Vagina (tissue), 2 donors: ENCODE data around the gene ADORA2A. TPM values are rescaled to one million over a fixed set of nuclear protein-coding genes. Genes with fewer than 3 reads are reported as not detected.

ENCODE experiments used
- DNase-seq, 2 donors: peaks; one replicate each; pipeline ENCODE4 v3.0.0-alpha.2; 2017; ENCODE audit errors: extremely low spot score in 2 of 2
- H3K27ac ChIP-seq: fragments of 200-600 bp; sonication (generic); one replicate; pipeline ENCODE4 v1.5.1; 2019
- H3K27me3 ChIP-seq: fragments of 200-600 bp; sonication (generic); one replicate; pipeline ENCODE4 v1.5.1; 2019
- H3K36me3 ChIP-seq, 2 donors: fragments of 200-600 bp; sonication (generic); one replicate each; pipeline ENCODE4 v1.5.1; 2017 to 2019
- H3K4me1 ChIP-seq: fragments of 200-600 bp; sonication (generic); one replicate; pipeline ENCODE4 v1.5.1; 2019
- H3K4me3 ChIP-seq, 2 donors: fragments of 200-600 bp; sonication (generic); 1 replicate in 1 of 2; 2 replicates in 1 of 2; pipeline ENCODE4 v1.5.1; 2016 to 2019
- H3K9me3 ChIP-seq: fragments of 200-600 bp; sonication (generic); one replicate; pipeline ENCODE4 v1.5.1; 2019
- POLR2A ChIP-seq, 2 donors: fragments of 450-650 bp; IDR thresholded peaks; one replicate each; pipeline ENCODE4 v1.6.1; 2017; ENCODE audit warnings: antibody characterized with exemption in 2 of 2, mild to moderate bottlenecking in 2 of 2, moderate library complexity in 2 of 2
- POLR2AphosphoS5 ChIP-seq, 2 donors: sonication (generic); formaldehyde crosslinking; IDR thresholded peaks; one replicate each; pipeline ENCODE4 v1.9.0; 2017; ENCODE audit warnings: antibody characterized with exemption in 2 of 2, mild to moderate bottlenecking in 2 of 2, low read depth in 1 of 2; ENCODE audit not compliant: insufficient read depth in 1 of 2
- intact Hi-C: fragments of 100-400 bp; cut with DNase I; formaldehyde crosslinking; loops from one replicate; pipeline ENCODE4 v1.15.1; 2023
- total RNA-seq: library from RNA; depleted of rRNA; stranded (reverse); fragments of >200 nt; gene quantifications from one replicate; pipeline ENCODE4 v1.2.3, GENCODE V29; 2016
- TF ChIP-seq, protein P1 (sequence below), 3 experiments: fragments of 450-650 bp in 2 of 3; fragments of 200-600 bp in 1 of 3; sonication (generic) in 1 of 3; IDR thresholded peaks; one replicate each; pipeline ENCODE4 v1.5.1; 2017 to 2019; ENCODE audit warnings: antibody characterized with exemption in 3 of 3, mild to moderate bottlenecking in 2 of 3, moderate library complexity in 2 of 3

Gene ADORA2A
- total RNA-seq, 1 donor from 2014 or later, result 5.2 TPM

DNA sequence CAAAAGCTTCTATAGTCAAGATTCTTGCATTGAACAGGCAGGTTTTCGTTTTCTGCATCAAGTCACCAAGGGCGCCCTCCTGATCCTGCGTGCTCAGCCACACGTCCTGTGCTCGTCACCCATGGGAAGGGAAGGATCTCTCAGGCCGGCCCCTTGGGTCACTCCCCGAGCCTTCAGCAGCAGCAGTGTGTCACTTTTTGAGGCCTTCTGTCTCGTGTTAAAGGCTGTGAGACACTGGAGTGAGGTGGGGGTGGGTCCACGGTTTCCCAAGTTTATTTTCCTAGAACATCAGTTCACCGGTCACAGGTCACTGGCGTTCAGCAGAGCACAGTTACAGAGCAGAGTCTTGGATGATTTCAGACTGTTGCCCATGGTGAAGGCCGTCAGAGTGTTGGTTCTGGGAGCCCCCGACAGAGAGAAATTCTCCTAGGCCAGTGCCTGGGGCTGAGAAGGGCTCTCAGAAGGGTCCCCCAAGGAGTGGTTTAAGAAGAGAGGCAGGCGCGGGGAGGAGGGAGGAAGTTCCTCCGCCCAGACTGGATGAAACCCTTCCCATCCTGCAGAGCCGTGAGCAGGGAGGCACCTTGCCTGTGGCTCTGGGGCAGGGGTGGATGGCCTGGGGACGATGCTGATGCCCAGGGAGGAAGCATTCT is 13.5 kb upstream of the ADORA2A start:
- TF ChIP-seq, protein P1, sequence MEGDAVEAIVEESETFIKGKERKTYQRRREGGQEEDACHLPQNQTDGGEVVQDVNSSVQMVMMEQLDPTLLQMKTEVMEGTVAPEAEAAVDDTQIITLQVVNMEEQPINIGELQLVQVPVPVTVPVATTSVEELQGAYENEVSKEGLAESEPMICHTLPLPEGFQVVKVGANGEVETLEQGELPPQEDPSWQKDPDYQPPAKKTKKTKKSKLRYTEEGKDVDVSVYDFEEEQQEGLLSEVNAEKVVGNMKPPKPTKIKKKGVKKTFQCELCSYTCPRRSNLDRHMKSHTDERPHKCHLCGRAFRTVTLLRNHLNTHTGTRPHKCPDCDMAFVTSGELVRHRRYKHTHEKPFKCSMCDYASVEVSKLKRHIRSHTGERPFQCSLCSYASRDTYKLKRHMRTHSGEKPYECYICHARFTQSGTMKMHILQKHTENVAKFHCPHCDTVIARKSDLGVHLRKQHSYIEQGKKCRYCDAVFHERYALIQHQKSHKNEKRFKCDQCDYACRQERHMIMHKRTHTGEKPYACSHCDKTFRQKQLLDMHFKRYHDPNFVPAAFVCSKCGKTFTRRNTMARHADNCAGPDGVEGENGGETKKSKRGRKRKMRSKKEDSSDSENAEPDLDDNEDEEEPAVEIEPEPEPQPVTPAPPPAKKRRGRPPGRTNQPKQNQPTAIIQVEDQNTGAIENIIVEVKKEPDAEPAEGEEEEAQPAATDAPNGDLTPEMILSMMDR (IDR thresholded peaks at IDR 0.05), result no peak
- TF ChIP-seq POLR2A (IDR thresholded peaks at IDR 0.05) (no peak), POLR2AphosphoS5 (IDR thresholded peaks at IDR 0.05; ENCODE audit: insufficient read depth in 1 of 2, low read depth in 1 of 2) (no peak)
- intact Hi-C loops, result no loop called here
- Histone ChIP-seq H3K4me3 (no peak overlapping the region), H3K4me1 (no peaks in the 10 kb centered on the region), H3K9me3 (no peaks in the 10 kb centered on the region), H3K27ac (no peak overlapping the region), H3K36me3 (peaks cover 0 to 31% of the 10 kb centered on the region in 2 donors), H3K27me3 (no peaks in the 10 kb centered on the region)
- no peak for DNase-seq

DNA sequence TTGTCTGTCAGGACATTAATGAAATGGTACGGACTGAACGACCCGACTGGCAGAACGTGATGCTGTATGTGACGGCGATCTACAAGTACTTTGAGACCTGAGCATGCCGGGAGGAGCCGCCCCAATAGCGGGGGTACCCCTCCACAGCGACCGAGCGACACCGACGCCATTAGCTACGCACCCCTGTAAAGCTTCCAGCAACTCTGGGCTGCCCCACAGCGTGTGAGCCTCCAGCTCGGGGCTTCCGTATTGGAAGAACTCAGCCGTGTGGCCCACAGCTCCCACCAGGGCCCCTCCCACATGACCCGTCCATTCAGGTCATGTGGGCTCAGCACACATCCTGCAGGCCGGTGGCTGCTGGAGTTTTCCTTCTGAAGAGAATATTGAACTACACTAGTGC is 12.9 kb upstream of the ADORA2A start:
- Histone ChIP-seq H3K4me1 (no peaks in the 10 kb centered on the region), H3K27ac (no peak overlapping the region), H3K27me3 (no peaks in the 10 kb centered on the region), H3K4me3 (no peak overlapping the region), H3K36me3 (peaks cover 0 to 31% of the 10 kb centered on the region in 2 donors), H3K9me3 (no peaks in the 10 kb centered on the region)
- DNase-seq, result no peak
- TF ChIP-seq, protein P1 (IDR thresholded peaks at IDR 0.05), result no peak
- TF ChIP-seq POLR2AphosphoS5 (IDR thresholded peaks at IDR 0.05; ENCODE audit: insufficient read depth in 1 of 2, low read depth in 1 of 2), result no peak
- no peak for TF ChIP-seq POLR2A (IDR thresholded peaks at IDR 0.05)
- intact Hi-C loops, result no loop called here

DNA sequence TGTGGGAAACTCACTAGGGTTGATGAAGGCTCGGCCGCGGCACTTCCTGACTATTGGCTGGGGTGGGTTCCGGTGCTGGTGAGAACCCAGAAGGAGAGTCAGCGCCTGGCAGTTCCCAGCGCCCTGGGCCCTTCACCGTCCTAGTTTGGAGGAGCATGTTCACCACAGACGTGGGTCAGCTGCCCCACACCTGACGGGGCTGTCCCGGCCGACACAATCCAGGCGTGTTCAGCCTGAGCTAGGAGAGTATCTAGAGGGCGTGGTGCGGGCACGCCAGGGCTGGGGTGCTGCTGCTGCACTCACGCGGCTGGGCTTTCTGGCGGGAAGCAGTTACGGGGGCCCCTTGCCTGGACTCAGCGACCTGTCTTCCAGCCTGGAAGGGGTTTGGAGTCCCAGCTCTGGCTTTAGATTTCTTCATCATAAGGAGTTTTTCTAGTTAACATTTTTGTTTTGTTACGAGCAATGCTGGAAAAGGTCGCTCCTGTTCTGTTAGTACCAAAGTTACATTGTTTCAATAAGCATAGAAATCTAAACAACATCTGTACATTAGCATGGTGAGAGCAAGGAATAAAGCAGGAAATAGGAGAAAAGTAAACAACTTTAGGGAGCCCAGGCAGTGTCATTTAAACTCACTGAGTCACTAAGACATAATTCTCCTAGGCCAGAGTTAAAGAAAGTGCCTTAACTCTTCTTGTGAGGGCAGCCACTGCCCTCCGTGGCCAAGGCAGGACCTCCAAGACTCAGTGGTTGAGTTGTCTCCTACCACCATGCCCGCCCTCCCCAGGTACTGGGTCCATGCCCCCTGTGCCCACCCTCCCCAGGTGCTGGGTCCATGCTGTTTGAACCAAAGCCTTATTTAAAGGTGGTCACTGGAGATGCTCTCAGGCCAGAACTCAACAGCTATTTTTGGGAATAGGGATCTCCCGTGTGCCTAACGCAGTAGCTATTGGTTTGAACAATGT is 12.1 kb upstream of the ADORA2A start:
- TF ChIP-seq POLR2AphosphoS5 (IDR thresholded peaks at IDR 0.05; ENCODE audit: insufficient read depth in 1 of 2, low read depth in 1 of 2) (no peak), POLR2A (IDR thresholded peaks at IDR 0.05) (no peak)
- TF ChIP-seq, protein P1 (IDR thresholded peaks at IDR 0.05), result no peak
- Histone ChIP-seq H3K4me1 (no peaks in the 10 kb centered on the region), H3K27ac (no peak overlapping the region), H3K4me3 (no peak overlapping the region), H3K36me3 (peaks cover 0 to 31% of the 10 kb centered on the region in 2 donors), H3K9me3 (no peaks in the 10 kb centered on the region), H3K27me3 (no peaks in the 10 kb centered on the region)
- no peak for DNase-seq
- intact Hi-C loops, result no loop called here

DNA sequence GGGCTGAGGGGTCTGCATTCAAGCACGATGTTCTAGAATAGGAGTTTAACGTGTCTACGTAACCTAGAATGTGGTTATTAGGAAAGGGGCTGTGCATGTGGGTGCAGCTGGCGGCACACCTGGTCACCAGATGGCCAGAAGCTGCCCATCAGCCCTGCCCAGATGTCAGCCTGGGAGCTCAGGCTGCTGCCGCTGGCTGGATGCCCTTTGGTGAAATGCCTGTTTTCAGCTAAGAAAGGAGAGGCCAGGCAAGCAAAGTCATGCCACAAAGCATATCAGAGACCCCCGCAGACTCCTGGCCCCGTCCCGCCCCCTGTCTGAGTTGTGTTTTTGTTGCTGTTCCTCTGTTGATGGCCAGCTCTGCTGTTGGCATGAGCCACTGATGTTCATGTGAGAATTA is 11.3 kb upstream of the ADORA2A start:
- Histone ChIP-seq H3K27me3 (no peaks in the 10 kb centered on the region), H3K27ac (no peak overlapping the region), H3K36me3 (peaks cover 0 to 31% of the 10 kb centered on the region in 2 donors), H3K9me3 (no peaks in the 10 kb centered on the region), H3K4me3 (no peak overlapping the region), H3K4me1 (no peaks in the 10 kb centered on the region)
- TF ChIP-seq POLR2A (IDR thresholded peaks at IDR 0.05), result no peak
- TF ChIP-seq, protein P1 (IDR thresholded peaks at IDR 0.05), result no peak
- no peak for TF ChIP-seq POLR2AphosphoS5 (IDR thresholded peaks at IDR 0.05; ENCODE audit: insufficient read depth in 1 of 2, low read depth in 1 of 2)
- intact Hi-C loops, result no loop called here
- no peak for DNase-seq
